Gastrocnemius medialis (tissue), 4 donors: ENCODE results near the gene TCERG1L.

ENCODE experiments used
- CTCF ChIP-seq, 5 experiments: fragments of 450-650 bp in 3 of 5; fragments of 200-600 bp in 2 of 5; sonication (generic) in 2 of 5; IDR thresholded peaks in 4 of 5; conservative IDR thresholded peaks in 1 of 5; 1 replicate in 4 of 5; 2 replicates in 1 of 5; pipeline ENCODE4 v1.5.1; 2016 to 2019; ENCODE audit warnings: antibody characterized with exemption in 5 of 5, mild to moderate bottlenecking in 3 of 5, moderate library complexity in 3 of 5
- POLR2A ChIP-seq, 2 donors: fragments of 450-650 bp; IDR thresholded peaks; one replicate each; pipeline ENCODE4 v1.6.1; 2017; ENCODE audit warnings: antibody characterized with exemption in 2 of 2, mild to moderate bottlenecking in 2 of 2, moderate library complexity in 2 of 2

- no peak for TF ChIP-seq CTCF (IDR thresholded peaks at IDR 0.05 in 4 of 5, conservative IDR thresholded peaks at IDR 0.05 in 1 of 5)
- no peak for TF ChIP-seq POLR2A (IDR thresholded peaks at IDR 0.05)
These were observed 107.8 kb downstream of the TCERG1L start for GRCh38 chr10:131203456-131204357.
